ENCODE results near the gene UBE2A. TPM values are rescaled to one million over a fixed set of nuclear protein-coding genes. Genes with fewer than 3 reads are reported as not detected.
A peak's percentile ranks its signal among the peaks of the same experiment; 100 is the strongest.

The UBE2A gene
- total RNA-seq, 1 donor from 2014 or later = 61.2 TPM

DNA sequence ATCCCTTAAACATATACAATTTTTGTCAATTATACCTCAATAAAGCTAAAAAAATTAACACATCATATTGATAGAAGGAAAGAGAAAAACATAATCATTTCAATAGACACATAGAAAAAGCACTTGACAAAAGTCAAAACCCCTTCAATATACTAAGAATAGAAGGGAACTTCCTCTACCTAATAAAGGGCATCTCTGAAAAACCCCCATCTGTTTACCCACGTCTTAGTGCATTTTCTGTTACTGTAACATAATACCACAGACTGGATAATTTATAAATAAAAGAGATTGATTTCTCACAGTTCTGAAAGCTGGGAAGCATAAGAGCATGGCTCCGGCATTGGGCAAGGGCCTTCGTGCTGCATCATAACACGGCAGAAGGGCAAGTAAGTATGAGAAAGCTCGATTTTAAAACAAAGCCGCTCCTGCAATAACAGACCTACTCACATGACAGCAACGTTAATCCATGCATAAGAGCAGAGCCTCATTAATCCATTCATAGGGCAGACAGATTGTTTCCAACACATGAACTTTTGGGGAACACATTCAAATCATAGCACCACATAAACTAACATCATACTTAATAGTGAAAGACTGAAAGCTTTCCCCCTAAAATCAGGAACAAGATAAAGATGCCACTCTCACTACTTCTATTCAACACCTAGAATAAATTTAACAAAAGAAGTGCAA, 24.9 kb upstream of the UBE2A start:
- Histone ChIP-seq H3K9me3 (replicated peaks) (no peaks in the 10 kb centered on the region), H3K4me1 (no peaks in the 10 kb centered on the region), H3K27me3 (ENCODE audit: low read depth) (no peaks in the 10 kb centered on the region), H3K4me3 (no peak overlapping the region), H3K27ac (replicated peaks) (no peak overlapping the region), H3K36me3 (no peaks in the 10 kb centered on the region)
- DNase-seq = no peak
- TF ChIP-seq, protein P1, sequence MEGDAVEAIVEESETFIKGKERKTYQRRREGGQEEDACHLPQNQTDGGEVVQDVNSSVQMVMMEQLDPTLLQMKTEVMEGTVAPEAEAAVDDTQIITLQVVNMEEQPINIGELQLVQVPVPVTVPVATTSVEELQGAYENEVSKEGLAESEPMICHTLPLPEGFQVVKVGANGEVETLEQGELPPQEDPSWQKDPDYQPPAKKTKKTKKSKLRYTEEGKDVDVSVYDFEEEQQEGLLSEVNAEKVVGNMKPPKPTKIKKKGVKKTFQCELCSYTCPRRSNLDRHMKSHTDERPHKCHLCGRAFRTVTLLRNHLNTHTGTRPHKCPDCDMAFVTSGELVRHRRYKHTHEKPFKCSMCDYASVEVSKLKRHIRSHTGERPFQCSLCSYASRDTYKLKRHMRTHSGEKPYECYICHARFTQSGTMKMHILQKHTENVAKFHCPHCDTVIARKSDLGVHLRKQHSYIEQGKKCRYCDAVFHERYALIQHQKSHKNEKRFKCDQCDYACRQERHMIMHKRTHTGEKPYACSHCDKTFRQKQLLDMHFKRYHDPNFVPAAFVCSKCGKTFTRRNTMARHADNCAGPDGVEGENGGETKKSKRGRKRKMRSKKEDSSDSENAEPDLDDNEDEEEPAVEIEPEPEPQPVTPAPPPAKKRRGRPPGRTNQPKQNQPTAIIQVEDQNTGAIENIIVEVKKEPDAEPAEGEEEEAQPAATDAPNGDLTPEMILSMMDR (IDR thresholded peaks at IDR 0.05; ENCODE audit: borderline replicate concordance) = no peak
- intact Hi-C loops (cut with micrococcal nuclease) = no loop called here

DNA sequence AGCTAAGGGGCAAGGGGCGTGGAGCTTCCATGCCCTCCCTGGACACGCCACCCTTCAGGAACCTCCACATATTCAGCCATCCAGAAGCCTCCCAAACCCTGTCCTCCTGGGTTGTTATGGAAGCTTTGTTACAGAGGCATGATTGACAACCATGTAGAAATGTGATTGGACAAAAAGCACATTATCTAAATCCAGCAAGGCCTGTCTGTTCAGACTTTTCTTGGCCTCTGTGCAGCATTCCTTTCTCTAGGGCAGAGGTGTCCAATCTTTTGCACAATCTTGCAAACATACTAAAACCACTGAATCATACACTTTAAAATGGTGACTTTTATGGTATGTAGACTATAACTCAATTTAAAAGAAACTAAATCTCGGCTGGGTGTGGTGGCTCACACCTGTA, 21.9 kb upstream of the UBE2A start:
- Histone ChIP-seq H3K4me3 (no peak overlapping the region), H3K4me1 (no peaks in the 10 kb centered on the region), H3K27me3 (ENCODE audit: low read depth) (no peaks in the 10 kb centered on the region), H3K36me3 (no peaks in the 10 kb centered on the region), H3K9me3 (replicated peaks) (no peaks in the 10 kb centered on the region), H3K27ac (replicated peaks) (no peak overlapping the region)
- TF ChIP-seq, protein P1 (IDR thresholded peaks at IDR 0.05; ENCODE audit: borderline replicate concordance) = no peak
- intact Hi-C loops (cut with micrococcal nuclease) = no loop called here
- DNase-seq = no peak

DNA sequence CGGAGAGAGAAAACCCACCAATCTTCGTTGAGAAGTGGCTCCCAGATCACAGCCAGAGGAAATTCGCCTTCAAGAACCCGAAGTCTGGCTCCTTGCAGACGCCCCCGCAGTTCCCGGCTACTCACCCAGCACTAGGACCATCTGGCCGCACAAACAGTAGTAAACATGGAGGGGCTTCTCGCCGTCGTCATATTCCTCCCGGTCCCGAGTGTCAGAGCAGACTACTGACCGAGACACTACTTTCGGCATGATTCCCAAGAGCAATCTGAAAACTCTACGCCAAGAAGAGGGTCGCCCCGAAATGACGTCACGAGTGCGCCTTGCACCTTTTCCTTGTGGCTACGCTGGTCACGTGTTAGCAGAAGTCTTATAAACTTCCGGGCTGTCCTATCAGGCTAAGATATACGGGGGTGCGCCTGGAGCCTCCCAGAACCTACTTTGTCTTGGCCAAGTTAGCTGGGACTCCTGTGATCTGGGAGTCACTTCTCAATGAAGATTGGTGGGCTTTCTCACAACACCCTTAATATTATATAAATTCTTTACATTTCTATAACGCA, 9.2 kb upstream of the UBE2A start, which contains the start of gene STEEP1:
TSS of gene STEEP1 (minus strand) at position 303 of the 557 bp plus-strand sequence. CDS start at position 249, 54 bp downstream.
- H3K4me1 ChIP-seq = peaks cover 8% of the 10 kb centered on the region
- peak within 1 kb of the TSS; percentile 73 for H3K4me3 ChIP-seq
- intact Hi-C loops (cut with micrococcal nuclease) = no loop called here
- peak within 1 kb of the TSS; percentile 69 for H3K27ac ChIP-seq (replicated peaks)
- TF ChIP-seq, protein P1 (IDR thresholded peaks at IDR 0.05; ENCODE audit: borderline replicate concordance) = no peak
- peaks cover 4% of the 10 kb centered on the region for H3K36me3 ChIP-seq
- DNase-seq = peak; percentile 89
- no peaks in the 10 kb centered on the region for H3K9me3 ChIP-seq (replicated peaks)
- no peaks in the 10 kb centered on the region for H3K27me3 ChIP-seq (ENCODE audit: low read depth)

DNA sequence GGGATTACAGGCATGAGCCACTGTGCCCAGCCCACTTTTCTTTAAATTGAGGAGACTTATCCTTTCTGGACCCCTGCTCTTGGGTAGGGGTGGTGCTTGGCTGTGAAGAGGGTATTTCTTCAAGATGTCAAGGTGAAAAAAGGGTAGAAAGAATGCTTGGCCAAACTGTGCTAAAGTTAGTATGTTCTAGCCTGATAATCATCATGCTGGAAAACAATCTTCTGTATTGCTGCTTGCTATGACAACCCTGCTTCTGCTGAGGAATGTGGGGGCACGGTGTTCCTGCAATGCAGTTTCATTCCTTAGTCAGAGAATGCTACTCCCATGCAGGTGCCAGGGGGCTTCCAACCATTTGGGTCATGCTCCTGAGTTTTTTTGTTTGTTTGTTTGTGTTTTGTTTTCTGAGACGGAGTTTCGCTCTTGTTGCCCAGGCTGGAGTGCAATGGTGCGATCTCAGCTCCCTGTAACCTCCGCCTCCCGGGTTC, 4.0 kb upstream of the UBE2A start:
- Histone ChIP-seq H3K9me3 (replicated peaks) (no peaks in the 10 kb centered on the region), H3K36me3 (no peaks in the 10 kb centered on the region), H3K27ac (replicated peaks) (no peak overlapping the region), H3K27me3 (ENCODE audit: low read depth) (no peaks in the 10 kb centered on the region), H3K4me1 (peaks cover 19% of the 10 kb centered on the region), H3K4me3 (no peak overlapping the region)
- intact Hi-C loops (cut with micrococcal nuclease) = no loop called here
- no peak for DNase-seq
- TF ChIP-seq, protein P1 (IDR thresholded peaks at IDR 0.05; ENCODE audit: borderline replicate concordance) = no peak

DNA sequence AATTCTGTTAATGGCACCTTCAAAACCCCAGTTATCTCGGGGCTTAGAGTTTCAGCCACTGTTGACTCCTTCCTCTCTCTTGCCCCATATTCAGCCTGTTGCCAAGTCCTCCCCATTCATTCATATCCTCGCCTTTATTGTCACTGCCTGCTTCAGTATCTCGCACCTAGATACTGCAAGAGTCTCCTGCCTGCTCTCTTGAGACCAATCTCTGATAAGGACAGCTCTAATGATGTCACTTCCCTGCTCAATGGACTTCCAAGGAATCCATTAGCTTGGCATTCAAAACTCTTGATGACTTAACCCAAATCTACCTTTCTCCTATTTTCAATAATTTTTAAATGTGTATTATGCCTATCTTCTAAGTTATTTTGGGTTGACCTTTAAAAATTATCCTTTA, 1.1 kb upstream of the UBE2A start:
- Histone ChIP-seq H3K4me1 (peaks cover 27% of the 10 kb centered on the region), H3K27ac (replicated peaks) (peak overlapping the region; percentile 94), H3K4me3 (peak overlapping the region; percentile 79), H3K27me3 (ENCODE audit: low read depth) (no peaks in the 10 kb centered on the region), H3K36me3 (peaks cover 7% of the 10 kb centered on the region), H3K9me3 (replicated peaks) (no peaks in the 10 kb centered on the region)
- TF ChIP-seq, protein P1 (IDR thresholded peaks at IDR 0.05; ENCODE audit: borderline replicate concordance) = no peak
- no peak for DNase-seq
- intact Hi-C loops (cut with micrococcal nuclease) = no loop called here

Data from left ventricle myocardium inferior (tissue), 1 donor.